RWPE1 (cell line): ENCODE data around the gene MYLIP.
A peak's percentile ranks its signal among the peaks of the same experiment; 100 is the strongest.
"Not testable (repeated sequence)": the region's sequence is repeated elsewhere in the genome, so short reads cannot be mapped to it uniquely, and the experiment has no call there.

Source experiments
- CTCF ChIA-PET: fragments of 350-600 bp; sonication (Branson Sonifier 250); formaldehyde crosslinking; extraction: SDS; loops from one replicate; lab custom pipeline; 2021; lab: Yijun Ruan, JAX
- POLR2A ChIA-PET: fragments of 400-600 bp; formaldehyde crosslinking; extraction: SDS; loops from one replicate; lab custom pipeline; 2020; ENCODE audit warnings: antibody characterized with exemption; ENCODE audit not compliant: low non-redundant PET; lab: Yijun Ruan, JAX
- DNase-seq: peaks from one replicate; pipeline ENCODE4 v3.0.0; 2012; ENCODE audit warnings: low spot score
- H3K27ac ChIP-seq: fragments of 450-650 bp; 2 replicates; pipeline ENCODE4 v1.5.1; 2017
- CTCF ChIP-seq: fragments of 450-650 bp; conservative IDR thresholded peaks from 2 replicates; pipeline ENCODE4 v1.5.1; 2017; ENCODE audit warnings: low read depth, mild to moderate bottlenecking

The MYLIP gene

GRCh38 chr6:16168121-16168520 is 39.2 kb downstream of the MYLIP start:
- TF ChIP-seq CTCF, result no peak
- DNase-seq, result no peak
- POLR2A ChIA-PET, result no interaction called here
- CTCF ChIA-PET, result no interaction called here
- H3K27ac ChIP-seq, result no peak overlapping the region

DNA sequence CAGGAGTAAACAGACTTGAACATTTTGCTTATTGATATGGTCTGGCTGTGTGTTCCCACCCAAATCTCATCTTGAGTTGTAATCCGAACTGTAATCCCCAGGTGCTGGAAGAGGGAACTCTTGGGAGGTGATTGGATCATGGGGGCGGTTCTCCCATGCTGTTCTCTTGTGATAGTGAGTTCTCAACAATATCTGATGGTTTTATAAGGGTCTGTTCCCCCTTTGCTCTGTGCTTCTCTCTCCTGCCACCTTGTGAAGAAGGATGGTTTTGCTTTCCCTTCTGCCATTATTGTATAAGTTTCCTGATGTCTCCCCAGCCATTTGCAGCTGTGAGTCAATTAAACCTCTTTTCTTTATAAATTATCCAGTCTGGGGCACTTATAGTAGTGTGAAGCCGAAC is 40.0 kb downstream of the MYLIP start:
- ChIA-PET POLR2A (no interaction called here), CTCF (interaction anchor here (0.6 to 1.6 kb wide), 3 partner anchors 15 to 477 kb away, joined by 3 to 4 read pairs (median 4); no protein-coding TSS in a partner anchor)
- peak; percentile 12; the same call in 1 of the 2 replicates for TF ChIP-seq CTCF
- no peak for DNase-seq
- no peak overlapping the region for H3K27ac ChIP-seq

GRCh38 chr6:16171400-16171799 is 42.5 kb downstream of the MYLIP start:
- no peak overlapping the region for H3K27ac ChIP-seq
- TF ChIP-seq CTCF, result no peak
- ChIA-PET CTCF (no interaction called here), POLR2A (no interaction called here)
- DNase-seq, result no peak

- CTCF ChIA-PET, result interaction anchor here (0.6 kb wide), 1 partner anchor 1949 kb away, joined by 3 read pairs; the partner anchor contains the start of gene NHLRC1
- DNase-seq, result no peak
- POLR2A ChIA-PET, result no interaction called here
- no peak for TF ChIP-seq CTCF
- H3K27ac ChIP-seq, result no peak overlapping the region
Measured at GRCh38 chr6:16173167-16173940, 44.5 kb downstream of the MYLIP start.

DNA sequence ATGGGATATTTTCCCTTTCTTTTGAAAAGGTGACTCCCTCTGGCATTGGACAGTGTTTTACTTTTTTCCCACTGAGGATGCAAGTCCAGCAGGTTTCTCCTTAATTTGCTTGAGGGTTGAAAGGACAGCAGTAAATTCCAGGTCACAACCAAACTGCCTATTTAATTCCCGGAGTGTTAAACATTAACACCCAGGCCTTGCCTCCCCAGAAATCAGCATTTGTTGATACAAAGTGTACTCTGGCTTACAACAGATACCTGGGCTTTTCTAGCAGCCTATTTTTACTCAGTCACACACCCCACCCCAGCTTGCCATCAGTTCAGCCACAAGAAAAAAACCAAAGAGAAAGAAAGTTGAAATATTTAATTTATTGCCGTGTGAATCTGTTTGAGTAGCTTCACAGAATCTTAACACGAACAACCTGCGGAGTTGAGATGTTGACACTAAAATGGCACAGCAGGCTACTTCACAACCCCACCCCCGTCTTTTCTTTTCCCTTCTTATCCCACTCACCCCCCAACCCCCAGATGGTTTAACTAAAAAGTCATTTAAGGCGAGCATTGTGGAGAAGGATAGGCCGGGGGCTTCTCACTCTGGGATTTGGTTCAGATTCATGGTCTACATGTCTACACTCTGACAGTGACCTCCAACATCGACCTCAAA is 45.7 kb downstream of the MYLIP start:
- no peak overlapping the region for H3K27ac ChIP-seq
- TF ChIP-seq CTCF, result no peak
- ChIA-PET POLR2A (no interaction called here), CTCF (no interaction called here)
- DNase-seq, result no peak

- POLR2A ChIA-PET, DNase-seq, CTCF ChIA-PET, H3K27ac ChIP-seq: not testable (repeated sequence)
Measured at GRCh38 chr6:16176600-16176999, 47.7 kb downstream of the MYLIP start.

DNA sequence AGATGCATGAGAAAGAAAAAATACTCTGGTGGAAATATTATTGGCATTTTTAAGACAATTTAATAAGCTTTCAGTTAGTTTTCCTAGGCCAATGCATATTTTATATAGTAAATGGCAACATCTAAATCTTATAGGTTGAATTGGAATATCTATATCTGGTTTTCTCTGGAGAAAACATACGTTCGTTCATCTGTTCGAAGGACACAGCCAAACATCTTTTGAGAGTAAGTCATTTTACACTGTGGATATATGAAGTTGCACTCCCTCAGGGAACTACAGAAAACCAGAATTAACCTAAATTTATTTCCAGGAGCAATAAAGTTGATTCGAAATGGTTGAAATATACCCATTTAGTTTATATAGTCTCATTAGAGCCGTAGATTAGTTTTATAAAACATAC is 49.0 kb downstream of the MYLIP start:
- POLR2A ChIA-PET, result no interaction called here
- no peak for DNase-seq
- no peak overlapping the region for H3K27ac ChIP-seq
- no peak for TF ChIP-seq CTCF
- CTCF ChIA-PET, result no interaction called here
